RWPE2 (cell line): ENCODE data around the gene POLD4.
"Not testable (repeated sequence)": the region's sequence is repeated elsewhere in the genome, so short reads cannot be mapped to it uniquely, and the experiment has no call there.

ENCODE experiments used
- ATAC-seq: fragments of 200-7000 bp; cut with Tn5 transposase; 3 replicates; pipeline ENCODE4 v1.9.1; 2021; ENCODE audit warnings: low read depth
- DNase-seq: peaks from one replicate; pipeline ENCODE4 v3.0.0-alpha.2; 2020; ENCODE audit warnings: low spot score
- H3K27ac ChIP-seq: fragments of 450-650 bp; 2 replicates; pipeline ENCODE4 v1.5.1; 2017; ENCODE audit warnings: mild to moderate bottlenecking; ENCODE audit not compliant: poor library complexity, severe bottlenecking
- H3K27me3 ChIP-seq: fragments of 250-450 bp; sonication (Bioruptor Pico); 2 replicates; pipeline ENCODE4 v1.5.1; 2021; ENCODE audit warnings: mild to moderate bottlenecking, moderate library complexity; ENCODE audit not compliant: insufficient read depth, poor library complexity, severe bottlenecking
- H3K36me3 ChIP-seq: fragments of 250-450 bp; sonication (Bioruptor Pico); 2 replicates; pipeline ENCODE4 v1.5.1; 2020; ENCODE audit warnings: low read depth, mild to moderate bottlenecking, moderate library complexity
- H3K4me1 ChIP-seq: fragments of 250-450 bp; sonication (Bioruptor Pico); 2 replicates; pipeline ENCODE4 v1.5.1; 2021; ENCODE audit warnings: mild to moderate bottlenecking, moderate library complexity; ENCODE audit not compliant: insufficient read depth, poor library complexity, severe bottlenecking
- H3K4me3 ChIP-seq: fragments of 250-450 bp; sonication (Bioruptor Pico); 2 replicates; pipeline ENCODE4 v1.5.1; 2021; ENCODE audit warnings: mild to moderate bottlenecking, moderate library complexity; ENCODE audit not compliant: severe bottlenecking
- H3K9me3 ChIP-seq: fragments of 250-450 bp; sonication (Bioruptor Pico); 2 replicates; pipeline ENCODE4 v1.5.1; 2021; ENCODE audit warnings: mild to moderate bottlenecking, moderate library complexity; ENCODE audit not compliant: severe bottlenecking
- TF ChIP-seq, protein P1 (sequence below): fragments of 450-650 bp; IDR thresholded peaks from one replicate; pipeline ENCODE4 v1.5.1; 2017; ENCODE audit warnings: mild to moderate bottlenecking, moderate library complexity; ENCODE audit not compliant: poor library complexity, severe bottlenecking

POLD4 gene

DNA sequence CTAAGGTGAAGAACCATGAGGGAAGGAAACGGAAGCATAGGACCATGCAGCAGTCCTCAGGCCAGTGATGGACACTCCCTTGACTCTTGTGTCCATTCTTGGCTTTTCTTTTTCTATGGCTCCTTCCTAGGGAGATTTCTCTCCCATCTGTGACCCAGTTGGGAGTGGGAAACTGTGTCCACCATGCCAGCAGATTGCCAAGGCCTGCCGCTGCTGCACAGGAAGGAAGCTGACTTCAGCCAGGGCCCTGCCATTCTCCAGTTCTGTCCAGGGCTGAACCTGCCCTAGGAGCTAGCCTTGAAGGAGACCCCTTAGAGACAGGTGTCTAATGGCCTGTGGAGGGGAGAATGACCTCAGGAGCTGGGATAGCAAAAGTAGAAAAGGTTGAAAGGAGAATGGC, 32.7 kb downstream of the POLD4 start:
- no peak overlapping the region for H3K27ac ChIP-seq
- no peak overlapping the region for H3K4me3 ChIP-seq
- no peaks in the 10 kb centered on the region for H3K9me3 ChIP-seq
- no peak for ATAC-seq
- TF ChIP-seq, protein P1, sequence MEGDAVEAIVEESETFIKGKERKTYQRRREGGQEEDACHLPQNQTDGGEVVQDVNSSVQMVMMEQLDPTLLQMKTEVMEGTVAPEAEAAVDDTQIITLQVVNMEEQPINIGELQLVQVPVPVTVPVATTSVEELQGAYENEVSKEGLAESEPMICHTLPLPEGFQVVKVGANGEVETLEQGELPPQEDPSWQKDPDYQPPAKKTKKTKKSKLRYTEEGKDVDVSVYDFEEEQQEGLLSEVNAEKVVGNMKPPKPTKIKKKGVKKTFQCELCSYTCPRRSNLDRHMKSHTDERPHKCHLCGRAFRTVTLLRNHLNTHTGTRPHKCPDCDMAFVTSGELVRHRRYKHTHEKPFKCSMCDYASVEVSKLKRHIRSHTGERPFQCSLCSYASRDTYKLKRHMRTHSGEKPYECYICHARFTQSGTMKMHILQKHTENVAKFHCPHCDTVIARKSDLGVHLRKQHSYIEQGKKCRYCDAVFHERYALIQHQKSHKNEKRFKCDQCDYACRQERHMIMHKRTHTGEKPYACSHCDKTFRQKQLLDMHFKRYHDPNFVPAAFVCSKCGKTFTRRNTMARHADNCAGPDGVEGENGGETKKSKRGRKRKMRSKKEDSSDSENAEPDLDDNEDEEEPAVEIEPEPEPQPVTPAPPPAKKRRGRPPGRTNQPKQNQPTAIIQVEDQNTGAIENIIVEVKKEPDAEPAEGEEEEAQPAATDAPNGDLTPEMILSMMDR: no peak
- H3K36me3 ChIP-seq: no peaks in the 10 kb centered on the region
- peaks cover 3% of the 10 kb centered on the region for H3K4me1 ChIP-seq
- H3K27me3 ChIP-seq: no peaks in the 10 kb centered on the region
- DNase-seq: no peak

DNA sequence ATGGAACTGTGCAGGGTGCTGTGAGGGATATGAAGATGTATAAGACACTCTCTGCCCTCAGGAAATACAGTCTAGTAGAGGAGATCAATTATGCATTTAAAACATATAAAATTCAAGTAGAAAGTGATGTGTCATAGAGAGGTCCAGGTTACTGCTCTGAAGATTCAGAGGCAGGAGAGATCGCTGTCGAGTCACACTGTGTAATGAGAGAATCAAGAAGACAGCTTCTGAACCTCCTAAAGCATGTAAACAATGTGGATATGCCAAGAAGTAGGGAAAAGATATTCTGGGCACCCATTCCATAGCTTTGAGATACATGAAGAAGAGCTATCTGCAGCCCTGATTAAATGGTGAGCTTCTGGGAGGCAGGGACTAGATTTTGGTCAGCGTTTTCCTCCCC, 33.3 kb downstream of the POLD4 start:
- no peaks in the 10 kb centered on the region for H3K9me3 ChIP-seq
- no peaks in the 10 kb centered on the region for H3K36me3 ChIP-seq
- TF ChIP-seq, protein P1: no peak
- ATAC-seq (no peak), DNase-seq (no peak)
- no peak overlapping the region for H3K27ac ChIP-seq
- no peak overlapping the region for H3K4me3 ChIP-seq
- no peaks in the 10 kb centered on the region for H3K27me3 ChIP-seq
- H3K4me1 ChIP-seq: peaks cover 4% of the 10 kb centered on the region

DNA sequence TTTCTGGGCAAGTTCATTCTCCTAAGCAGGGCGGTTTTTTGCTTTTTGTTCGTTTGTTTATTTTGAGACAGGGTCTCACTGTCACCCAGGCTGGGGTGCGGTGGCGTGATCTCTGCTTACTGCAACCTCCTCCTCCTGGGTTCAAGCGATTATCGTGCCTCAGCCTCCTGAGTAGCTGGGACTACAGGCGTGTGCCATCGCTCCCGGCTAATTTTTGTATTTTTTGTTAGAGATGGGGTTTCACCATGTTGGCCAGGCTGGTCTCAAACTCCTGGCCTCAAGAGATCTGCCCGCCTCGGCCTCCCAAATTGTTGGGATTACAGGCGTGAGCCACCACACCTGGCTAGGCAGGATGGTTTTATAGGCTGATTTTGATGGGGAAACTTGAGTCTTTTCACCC, 34.5 kb downstream of the POLD4 start:
- DNase-seq, H3K9me3 ChIP-seq, H3K36me3 ChIP-seq, ATAC-seq, H3K27ac ChIP-seq, H3K27me3 ChIP-seq: not testable (repeated sequence)
- Histone ChIP-seq H3K4me3 (peak overlapping the region; percentile 65), H3K4me1 (peaks cover 10% of the 10 kb centered on the region)

DNA sequence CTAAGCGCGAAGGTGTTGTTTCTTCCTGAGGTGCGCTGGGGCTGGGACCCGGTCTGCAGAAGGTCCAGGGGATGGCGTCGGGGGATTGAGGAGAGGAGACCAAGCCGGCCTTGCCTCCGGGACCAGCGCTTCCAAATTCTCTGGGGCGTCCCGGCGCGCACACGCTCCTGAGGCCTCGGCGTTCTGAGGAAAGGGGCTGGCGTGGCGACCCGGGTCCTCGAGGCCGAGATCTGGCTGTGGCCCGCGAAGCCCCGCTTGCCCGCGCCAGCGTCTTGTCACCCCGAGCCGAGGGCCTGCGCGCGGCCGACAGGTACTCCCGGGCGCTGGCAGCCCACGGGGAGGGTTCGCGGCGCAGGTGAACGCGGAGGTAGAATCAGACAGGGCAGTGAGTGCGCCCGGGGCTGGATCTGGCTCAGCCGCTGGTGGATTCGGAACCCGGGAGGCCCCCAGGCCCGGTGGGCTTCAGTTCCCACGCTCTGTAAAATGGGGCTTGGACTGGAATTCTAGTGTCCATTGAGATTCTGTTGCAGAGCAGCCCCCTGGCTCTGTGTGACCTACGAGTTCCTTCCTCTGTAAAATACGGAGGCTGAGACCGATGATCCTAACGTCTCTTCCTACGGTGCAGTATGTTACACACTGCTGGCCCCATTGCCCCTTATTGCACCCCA, 35.3 kb downstream of the POLD4 start:
- TF ChIP-seq, protein P1: peak; percentile 65
- Histone ChIP-seq H3K27me3 (no peaks in the 10 kb centered on the region), H3K36me3 (no peaks in the 10 kb centered on the region), H3K4me1 (peaks cover 19% of the 10 kb centered on the region), H3K4me3 (peak overlapping the region; percentile 65), H3K27ac (peak overlapping the region; percentile 89), H3K9me3 (no peaks in the 10 kb centered on the region)
- ATAC-seq (peak; percentile 38), DNase-seq (no peak)

DNA sequence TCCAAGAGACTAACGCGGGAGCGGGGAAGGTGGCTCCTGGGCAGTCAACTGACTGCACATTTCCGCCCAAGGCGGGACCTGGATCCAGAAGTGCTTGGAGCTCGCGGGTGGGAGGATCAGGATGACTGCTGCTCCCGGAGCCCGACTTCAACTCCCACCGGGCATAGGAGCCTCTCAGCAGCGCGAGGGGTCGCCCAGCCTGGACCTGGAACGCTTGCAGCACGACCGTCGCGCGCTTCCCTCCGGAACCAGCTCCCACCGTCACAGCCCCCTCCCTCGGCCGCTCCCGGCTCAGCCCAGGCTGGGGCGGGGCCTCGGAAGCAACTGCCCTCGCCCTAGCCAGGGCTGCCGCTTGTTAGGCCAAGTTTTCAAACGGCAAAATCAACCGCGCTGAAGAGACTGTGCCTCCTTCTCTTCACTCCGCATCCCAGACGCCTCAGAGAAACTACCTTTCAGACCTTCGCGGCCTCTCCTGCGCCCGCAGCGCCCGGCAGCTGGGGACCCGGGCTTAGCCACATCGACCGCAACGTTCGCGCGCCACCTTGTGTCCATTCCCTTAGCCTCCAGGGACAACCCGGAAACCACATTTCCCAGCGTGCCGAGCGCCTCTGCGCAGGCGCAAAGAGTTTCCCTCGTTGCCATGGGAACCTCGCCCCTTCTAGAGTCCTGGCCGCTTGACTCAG, 36.0 kb downstream of the POLD4 start:
- Histone ChIP-seq H3K9me3 (no peaks in the 10 kb centered on the region), H3K27ac (peak overlapping the region; percentile 89), H3K27me3 (no peaks in the 10 kb centered on the region), H3K4me3 (peak overlapping the region; percentile 65), H3K36me3 (peaks cover under 1% of the 10 kb centered on the region; the same call in 1 of the 2 replicates), H3K4me1 (peaks cover 25% of the 10 kb centered on the region)
- peak; percentile 66 for ATAC-seq
- TF ChIP-seq, protein P1: peak; percentile 97
- peak; percentile 94 for DNase-seq
